IPS DF 6.9 (cell line): ENCODE results near the gene GALNT17.

Experiments
- DNase-seq: peaks from one replicate; pipeline ENCODE4 v3.0.0-alpha.2; 2013; ENCODE audit warnings: low read depth, low spot score
- H3K27ac ChIP-seq: one replicate; pipeline ENCODE4 v1.5.1; 2013; ENCODE audit warnings: low read length, control low read depth
- H3K27me3 ChIP-seq: 2 replicates; pipeline ENCODE4 v1.6.1; 2013; ENCODE audit warnings: mild to moderate bottlenecking, low read length; ENCODE audit not compliant: control insufficient read depth, insufficient read depth
- H3K36me3 ChIP-seq: 2 replicates; pipeline ENCODE4 v1.6.1; 2013; ENCODE audit warnings: low read length; ENCODE audit not compliant: control insufficient read depth, insufficient read depth
- H3K4me1 ChIP-seq: 2 replicates; pipeline ENCODE4 v1.6.1; 2013; ENCODE audit warnings: low read length; ENCODE audit not compliant: control insufficient read depth, insufficient read depth
- H3K4me3 ChIP-seq: 2 replicates; pipeline ENCODE4 v1.5.1; 2013; ENCODE audit warnings: mild to moderate bottlenecking, low read length
- H3K9me3 ChIP-seq: 2 replicates; pipeline ENCODE4 v1.6.1; 2013; ENCODE audit warnings: low read length, inconsistent platforms; ENCODE audit not compliant: control insufficient read depth, insufficient read depth

GALNT17 gene

GRCh38 chr7:71761336-71761735, 629.4 kb downstream of the GALNT17 start:
- Histone ChIP-seq H3K4me3 (no peak overlapping the region), H3K4me1 (no peaks in the 10 kb centered on the region), H3K27ac (no peak overlapping the region), H3K36me3 (no peaks in the 10 kb centered on the region), H3K9me3 (no peaks in the 10 kb centered on the region), H3K27me3 (no peaks in the 10 kb centered on the region)
- DNase-seq, result no peak
